IMR-90 (cell line): ENCODE data around the gene TBC1D30. TPM values are rescaled to one million over a fixed set of nuclear protein-coding genes. Genes with fewer than 3 reads are reported as not detected.

Experiments
- ATAC-seq: fragments of 200-7000 bp; cut with Tn5 transposase; 2 replicates; pipeline ENCODE4 v1.9.1; 2020; ENCODE audit warnings: low read depth, mild to moderate bottlenecking, moderate library complexity
- BruUV-seq: library from RNA; stranded (reverse); fragments of 400-500 nt; replicated peaks from 2 replicates; lab custom pipeline; 2021; lab: Mats Ljungman, UMichigan
- CTCF ChIA-PET: fragments of 300-600 bp; formaldehyde crosslinking; extraction: SDS; loops from one replicate; lab custom pipeline; 2021; ENCODE audit warnings: antibody characterized with exemption; lab: Yijun Ruan, JAX
- POLR2A ChIA-PET: fragments of 300-600 bp; sonication (Branson Sonifier 250); formaldehyde crosslinking; loops from one replicate; lab custom pipeline; 2022; ENCODE audit warnings: antibody characterized with exemption; ENCODE audit not compliant: unreplicated experiment; lab: Charles Lee
- DNase-seq: peaks from one replicate; pipeline ENCODE4 v3.0.0; 2013
- H2AFZ ChIP-seq: replicated peaks from 2 replicates; pipeline ENCODE3; 2013; ENCODE audit warnings: low read length, mild to moderate bottlenecking; ENCODE audit not compliant: poor library complexity
- H2AK5ac ChIP-seq: 2 replicates; pipeline ENCODE4 v1.6.1; 2013; ENCODE audit warnings: low read depth, low read length, inconsistent platforms
- H2AK9ac ChIP-seq: replicated peaks from 2 replicates; pipeline ENCODE3; 2013; ENCODE audit warnings: mild to moderate bottlenecking, low read depth, low read length, moderate library complexity; ENCODE audit not compliant: poor library complexity
- H2BK120ac ChIP-seq: 2 replicates; pipeline ENCODE4 v1.6.1; 2013; ENCODE audit warnings: low read depth, low read length, inconsistent platforms
- H2BK15ac ChIP-seq: 3 replicates; pipeline ENCODE4 v1.6.1; 2013; ENCODE audit warnings: low read depth, low read length, inconsistent platforms
- H2BK20ac ChIP-seq: 2 replicates; pipeline ENCODE4 v1.6.1; 2013; ENCODE audit warnings: low read depth, mild to moderate bottlenecking, inconsistent platforms, low read length, moderate library complexity
- H2BK5ac ChIP-seq: 2 replicates; pipeline ENCODE4 v1.6.1; 2013; ENCODE audit warnings: mild to moderate bottlenecking, low read depth, low read length, inconsistent platforms; ENCODE audit not compliant: poor library complexity, severe bottlenecking
- H3K14ac ChIP-seq: replicated peaks from 2 replicates; pipeline ENCODE4 v1.6.1; 2013; ENCODE audit warnings: low read depth, low read length, inconsistent platforms
- H3K18ac ChIP-seq: 2 replicates; pipeline ENCODE4 v1.6.1; 2013; ENCODE audit warnings: low read depth, low read length, control low read depth
- H3K23ac ChIP-seq: 2 replicates; pipeline ENCODE4 v1.6.1; 2013; ENCODE audit warnings: low read depth, low read length, inconsistent platforms
- H3K27ac ChIP-seq: 2 replicates; pipeline ENCODE4 v1.5.1; 2013; ENCODE audit warnings: mild to moderate bottlenecking, control low read depth, low read length; ENCODE audit not compliant: insufficient read depth
- H3K27me3 ChIP-seq: 2 replicates; pipeline ENCODE4 v1.6.1; 2013; ENCODE audit warnings: low read length; ENCODE audit not compliant: control insufficient read depth, insufficient read depth
- H3K36me3 ChIP-seq: 2 replicates; pipeline ENCODE4 v1.6.1; 2013; ENCODE audit warnings: low read length, mixed read lengths; ENCODE audit not compliant: control insufficient read depth, insufficient read depth
- H3K4ac ChIP-seq: 2 replicates; pipeline ENCODE4 v1.6.1; 2013; ENCODE audit warnings: low read depth, low read length, inconsistent platforms
- H3K4me1 ChIP-seq: 2 replicates; pipeline ENCODE4 v1.6.1; 2013; ENCODE audit warnings: low read length, mixed read lengths; ENCODE audit not compliant: control insufficient read depth, insufficient read depth
- H3K4me2 ChIP-seq: 2 replicates; pipeline ENCODE4 v1.6.1; 2013; ENCODE audit warnings: low read depth, mild to moderate bottlenecking, control low read depth, low read length, moderate library complexity
- H3K4me3 ChIP-seq: 2 replicates; pipeline ENCODE4 v1.5.1; 2013; ENCODE audit warnings: low read depth, mild to moderate bottlenecking, control low read depth, low read length, moderate library complexity; ENCODE audit not compliant: insufficient read depth
- H3K56ac ChIP-seq: 2 replicates; pipeline ENCODE4 v1.6.1; 2013; ENCODE audit warnings: low read length, inconsistent platforms; ENCODE audit not compliant: insufficient read depth; ENCODE audit errors: extremely low read depth
- H3K79me1 ChIP-seq, 2 experiments: 2 replicates each; pipeline ENCODE4 v1.6.1; 2013; ENCODE audit warnings: low read length in 2 of 2, inconsistent platforms in 1 of 2, low read depth in 1 of 2
- H3K9ac ChIP-seq: 2 replicates; pipeline ENCODE4 v1.6.1; 2013; ENCODE audit warnings: low read depth, low read length, control low read depth
- H3K9me1 ChIP-seq: 2 replicates; pipeline ENCODE4 v1.6.1; 2013; ENCODE audit warnings: low read length, inconsistent platforms; ENCODE audit not compliant: insufficient read depth
- H3K9me3 ChIP-seq: 2 replicates; pipeline ENCODE4 v1.6.1; 2013; ENCODE audit warnings: low read length; ENCODE audit not compliant: control insufficient read depth, insufficient read depth
- H4K20me1 ChIP-seq: 2 replicates; pipeline ENCODE4 v1.6.1; 2013; ENCODE audit warnings: low read length, inconsistent platforms; ENCODE audit not compliant: insufficient read depth
- H4K5ac ChIP-seq: 2 replicates; pipeline ENCODE4 v1.6.1; 2013; ENCODE audit warnings: mild to moderate bottlenecking, low read depth, low read length, control low read depth
- H4K8ac ChIP-seq, 2 experiments: 2 replicates each; pipeline ENCODE4 v1.6.1; 2013; ENCODE audit warnings: low read depth in 2 of 2, low read length in 2 of 2, control low read depth in 1 of 2, inconsistent platforms in 1 of 2
- H4K91ac ChIP-seq: 2 replicates; pipeline ENCODE4 v1.6.1; 2013; ENCODE audit warnings: low read depth, low read length, inconsistent platforms; ENCODE audit not compliant: insufficient read depth
- CEBPB ChIP-seq: IDR thresholded peaks from 2 replicates; pipeline ENCODE4 v1.6.1; 2012; ENCODE audit warnings: low read depth, low read length, improper control_type of control experiment
- FOS ChIP-seq: fragments of 150-350 bp; IDR thresholded peaks from 2 replicates; pipeline ENCODE4 v1.6.1; 2016; ENCODE audit warnings: low read depth, low read length
- NFE2L2 ChIP-seq: fragments of 150-350 bp; IDR thresholded peaks from 2 replicates; pipeline ENCODE4 v1.6.1; 2016; ENCODE audit warnings: low read depth, mild to moderate bottlenecking, low read length
- USF2 ChIP-seq: fragments of 150-350 bp; IDR thresholded peaks from 2 replicates; pipeline ENCODE4 v1.6.1; 2017; ENCODE audit warnings: mild to moderate bottlenecking, antibody characterized with exemption, low read length, low read depth
- WGBS, 2 experiments: methylation state at CpG; one replicate each; pipeline versions ENCODE4 v1.1.5 to v1.1.7; 2013; ENCODE audit warnings: missing lambda C conversion rate in 2 of 2; ENCODE audit not compliant: insufficient read length in 1 of 2; ENCODE audit errors: extremely low coverage in 2 of 2; 5-methylcytosine and 5-hydroxymethylcytosine counted together
- dilution Hi-C: fragments of 300-500 bp; cut with HindIII; formaldehyde crosslinking; loops from one replicate; pipeline ENCODE4 v1.14.3; 2018; ENCODE audit warnings: low sequenced_read_pairs; ENCODE audit not compliant: unreplicated experiment
- in situ Hi-C: fragments of 300-500 bp; cut with MboI; formaldehyde crosslinking; loops from 3 replicates; pipeline ENCODE4 v1.14.3; 2019; ENCODE audit warnings: low sequenced_read_pairs, inconsistent platforms, mixed read lengths
- intact Hi-C: fragments of 100-400 bp; cut with micrococcal nuclease; formaldehyde crosslinking; loops from 2 replicates; pipeline ENCODE4 v1.10.0; 2022
- polyA plus RNA-seq, 3 experiments: library from polyadenylated mRNA; depleted of rRNA; stranded (reverse); fragments of >200 nt; gene quantifications; 2 replicates each; pipeline ENCODE4 v1.2.3, GENCODE V29; 2012; ENCODE audit warnings: low replicate concordance in 1 of 3
- total RNA-seq: library from RNA; depleted of rRNA; stranded (reverse); fragments of >200 nt; gene quantifications from 2 replicates; pipeline ENCODE4 v1.2.3, GENCODE V29; 2012

The TBC1D30 gene
- total and polyA plus RNA-seq, 2 of the 4 experiments (the other 2 are of a cell fraction) = 0.18 to 0.24 TPM

- Histone ChIP-seq H3K9me1 (peaks cover 2% of the 10 kb centered on the region; the same call in 1 of the 2 replicates), H2BK5ac (peak overlapping the region; percentile 39), H3K4me1 (peaks cover 5% of the 10 kb centered on the region; the same call in 1 of the 2 replicates), H2AK5ac (no peak overlapping the region), H3K9me3 (no peaks in the 10 kb centered on the region), H3K4ac (no peak overlapping the region), H2BK120ac (peak overlapping the region; percentile 7; the same call in 1 of the 2 replicates), H3K23ac (no peak overlapping the region), H4K8ac (no peak overlapping the region), H3K79me1 (no peaks in the 10 kb centered on the region), H3K14ac (0 out of 2 replicates have a peak overlapping the region, but pooled peaks have one; percentile 48), H2AK9ac (no peak overlapping the region), H3K4me2 (peak overlapping the region; percentile 85; the same call in 1 of the 2 replicates), H3K27me3 (peaks cover 9% of the 10 kb centered on the region; the same call in 1 of the 2 replicates), H3K18ac (no peak overlapping the region; the same call in 1 of the 2 replicates), H2BK20ac (no peak overlapping the region; the same call in 1 of the 2 replicates), H4K91ac (no peak overlapping the region), H3K27ac (no peak overlapping the region), H2BK15ac (no peak overlapping the region), H4K5ac (no peak overlapping the region; the same call in 1 of the 2 replicates), H2AFZ (no peak overlapping the region), H4K20me1 (no peaks in the 10 kb centered on the region), H3K36me3 (no peaks in the 10 kb centered on the region), H3K56ac (no peak overlapping the region), H3K9ac (no peak overlapping the region), H3K4me3 (no peak overlapping the region)
- TF ChIP-seq FOS (peak; percentile 66), NFE2L2 (no peak), CEBPB (peak; percentile 48; the same call in 1 of the 2 replicates), USF2 (no peak)
- WGBS, 2 experiments = no CpG with 5 or more reads among the region's 4 CpGs
- ATAC-seq (peak; percentile 81), DNase-seq (peak; percentile 88)
- in situ Hi-C loops = loop anchor here (10.0 to 25.0 kb wide), 5 partner anchors 211 to 1211 kb away; no protein-coding TSS in a partner anchor
- intact Hi-C loops = loop anchor here (5.0 to 10.0 kb wide), 4 partner anchors 388 to 1968 kb away; no protein-coding TSS in a partner anchor
- CTCF ChIA-PET = interaction anchor here (1.0 to 1.1 kb wide), 2 partner anchors 10 to 228 kb away, joined by 3 read pairs; no protein-coding TSS in a partner anchor
- POLR2A ChIA-PET = no interaction called here
- dilution Hi-C loops = no loop called here
- no TSS peak for BruUV-seq
Observed at GRCh38 chr12:64893961-64894360, 69.5 kb downstream of the TBC1D30 start.
